A673 (cell line): Measurements from ENCODE around the gene NCKIPSD.
"Not testable (repeated sequence)": the region's sequence is repeated elsewhere in the genome, so short reads cannot be mapped to it uniquely, and the experiment has no call there.

Experiments used
- CTCF ChIP-seq: fragments of 300-800, 200-600 bp; sonication (generic); conservative IDR thresholded peaks from 2 replicates; pipeline ENCODE4 v1.5.1; 2017; ENCODE audit warnings: low read depth, mild to moderate bottlenecking, antibody characterized with exemption, low read length, moderate library complexity, mixed read lengths
- EZH2 ChIP-seq: fragments of 200-600 bp; sonication (generic); IDR thresholded peaks from 2 replicates; pipeline ENCODE4 v1.6.1; 2017; ENCODE audit warnings: borderline replicate concordance, low read depth, mild to moderate bottlenecking, mixed read lengths, antibody characterized with exemption, low read length; ENCODE audit not compliant: poor library complexity, severe bottlenecking

DNA sequence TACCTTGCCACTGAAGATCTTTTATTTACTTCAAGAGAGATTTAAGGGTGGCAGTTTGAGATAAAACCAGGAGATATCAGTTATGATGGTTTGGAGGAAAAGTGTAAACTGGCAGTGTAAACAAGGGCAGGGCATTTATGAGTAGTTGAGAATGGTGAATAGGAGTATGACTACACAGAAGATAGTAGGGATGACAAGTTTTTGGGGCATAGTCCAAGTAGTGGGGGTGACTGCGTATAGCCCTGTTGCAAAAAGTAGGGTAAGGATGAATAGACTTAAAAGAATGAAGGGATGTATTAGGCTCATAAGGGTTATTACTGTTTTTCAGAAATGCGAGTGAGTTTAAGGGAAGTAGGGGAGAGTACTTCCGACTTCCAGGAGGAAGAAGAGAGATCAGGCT is 37.6 kb upstream of the NCKIPSD start:
- TF ChIP-seq CTCF, EZH2: not testable (repeated sequence)
